SK-N-SH (cell line): ENCODE data around the gene CMC1. TPM values are rescaled to one million over a fixed set of nuclear protein-coding genes. Genes with fewer than 3 reads are reported as not detected.

Experiments used
- CTCF ChIA-PET: fragments of 300-600, 350-600 bp; formaldehyde crosslinking; extraction: SDS; loops from one replicate; lab custom pipeline; 2021; lab: Yijun Ruan, JAX
- POLR2A ChIA-PET: fragments of 350-600 bp; sonication (Branson Sonifier 250); formaldehyde crosslinking; extraction: SDS; loops from one replicate; lab custom pipeline; 2020; ENCODE audit warnings: antibody characterized with exemption, inconsistent platforms; lab: Yijun Ruan, JAX
- DNase-seq: peaks from one replicate; pipeline ENCODE4 v3.0.0; 2012
- H2AFZ ChIP-seq: fragments of 200-600 bp; sonication (generic); 2 replicates; pipeline ENCODE4 v1.8.1; 2016; ENCODE audit warnings: antibody characterized with exemption, mild to moderate bottlenecking, low read depth
- H3F3A ChIP-seq: fragments of 200-600 bp; sonication (generic); replicated peaks from 2 replicates; pipeline ENCODE3; 2016; ENCODE audit warnings: antibody characterized with exemption, mild to moderate bottlenecking; ENCODE audit not compliant: insufficient read depth
- H3K27ac ChIP-seq, 2 experiments: fragments of 200-500 bp in 1 of 2; fragments of 200-600 bp in 1 of 2; sonication (Bioruptor generic) in 1 of 2; sonication (generic), shearing (Covaris generic) in 1 of 2; 2 replicates each; pipeline versions ENCODE4 v1.5.1 to v1.6.1; 2014 to 2016; ENCODE audit warnings: low read depth in 2 of 2, inconsistent platforms in 1 of 2, low read length in 1 of 2, mild to moderate bottlenecking in 1 of 2, mixed read lengths in 1 of 2
- H3K27me3 ChIP-seq: fragments of 200-600 bp; sonication (generic), shearing (Covaris generic); 2 replicates; pipeline ENCODE4 v1.6.1; 2016; ENCODE audit warnings: mixed run types; ENCODE audit not compliant: insufficient read depth
- H3K36me3 ChIP-seq, 2 experiments: fragments of 200-500 bp in 1 of 2; fragments of 200-600 bp in 1 of 2; sonication (Bioruptor generic) in 1 of 2; sonication (generic) in 1 of 2; replicated peaks in 1 of 2; 2 replicates each; pipeline versions ENCODE3 to v1.5.1; 2014 to 2016; ENCODE audit warnings: low read length in 1 of 2, mild to moderate bottlenecking in 1 of 2; ENCODE audit not compliant: insufficient read depth in 2 of 2, control insufficient read depth in 1 of 2
- H3K4me1 ChIP-seq, 2 experiments: fragments of 200-500 bp in 1 of 2; fragments of 200-600 bp in 1 of 2; sonication (Bioruptor generic) in 1 of 2; sonication (generic), shearing (Covaris generic) in 1 of 2; 2 replicates each; pipeline versions ENCODE4 v1.5.1 to v1.6.1; 2014 to 2016; ENCODE audit warnings: low read depth in 1 of 2, low read length in 1 of 2, mixed run types in 1 of 2; ENCODE audit not compliant: insufficient read depth in 2 of 2, control insufficient read depth in 1 of 2
- H3K4me2 ChIP-seq: fragments of 200-600 bp; sonication (generic), shearing (Covaris generic); 2 replicates; pipeline ENCODE4 v1.6.1; 2017; ENCODE audit warnings: mixed run types
- H3K4me3 ChIP-seq, 2 experiments: fragments of 200-500 bp in 1 of 2; fragments of 200-600 bp in 1 of 2; sonication (Bioruptor generic) in 1 of 2; sonication (generic), shearing (Covaris generic) in 1 of 2; 2 replicates each; pipeline versions ENCODE4 v1.5.1 to v1.8.1; 2014 to 2016; ENCODE audit warnings: low read depth in 2 of 2, inconsistent platforms in 1 of 2, low read length in 1 of 2, mild to moderate bottlenecking in 1 of 2, mixed read lengths in 1 of 2, moderate library complexity in 1 of 2
- H3K79me2 ChIP-seq: fragments of 200-600 bp; sonication (generic); 2 replicates; pipeline ENCODE4 v1.8.1; 2017; ENCODE audit warnings: mild to moderate bottlenecking; ENCODE audit not compliant: insufficient read depth
- H3K9ac ChIP-seq: fragments of 200-600 bp; sonication (generic); 2 replicates; pipeline ENCODE4 v1.6.1; 2017; ENCODE audit warnings: mixed run types
- H3K9me2 ChIP-seq: fragments of 200-600 bp; sonication (generic); 2 replicates; pipeline ENCODE4 v1.6.1; 2017; ENCODE audit warnings: mixed run types
- H3K9me3 ChIP-seq: fragments of 200-600 bp; sonication (generic); 2 replicates; pipeline ENCODE4 v1.6.1; 2017; ENCODE audit warnings: mixed run types, mild to moderate bottlenecking, moderate library complexity
- H4K20me1 ChIP-seq: fragments of 200-600 bp; sonication (generic); 2 replicates; pipeline ENCODE4 v1.6.1; 2017; ENCODE audit warnings: mild to moderate bottlenecking, mixed run types; ENCODE audit not compliant: insufficient read depth
- EP300 ChIP-seq, 2 experiments: IDR thresholded peaks; 2 replicates each; pipeline versions ENCODE4 v1.4.0 to v1.6.1; 2012; ENCODE audit warnings: borderline replicate concordance in 1 of 2, low read depth in 1 of 2, low read length in 1 of 2
- FOSL2 ChIP-seq: IDR thresholded peaks from 2 replicates; pipeline ENCODE4 v1.4.0; 2012; ENCODE audit warnings: low read depth, mild to moderate bottlenecking, moderate library complexity, borderline replicate concordance
- MEF2A ChIP-seq: IDR thresholded peaks from 2 replicates; pipeline ENCODE4 v1.4.0; 2012; ENCODE audit warnings: low read depth, borderline replicate concordance
- NFIC ChIP-seq: IDR thresholded peaks from 2 replicates; pipeline ENCODE4 v1.4.0; 2012; ENCODE audit warnings: borderline replicate concordance
- RCOR1 ChIP-seq: fragments of 150-350 bp; IDR thresholded peaks from 2 replicates; pipeline ENCODE4 v1.6.1; 2017; ENCODE audit warnings: antibody characterized with exemption, low read length
- TCF12 ChIP-seq: IDR thresholded peaks from 2 replicates; pipeline ENCODE4 v1.4.0; 2012
- TEAD4 ChIP-seq: IDR thresholded peaks from 2 replicates; pipeline ENCODE4 v1.4.0; 2012; ENCODE audit warnings: mild to moderate bottlenecking, borderline replicate concordance; ENCODE audit not compliant: insufficient read depth
- WGBS: methylation state at CpG from one replicate; pipeline ENCODE4 v1.1.6; 2017; ENCODE audit warnings: low lambda C conversion rate; 5-methylcytosine and 5-hydroxymethylcytosine counted together
- polyA plus RNA-seq, 3 experiments: library from polyadenylated mRNA; depleted of rRNA; stranded (reverse); fragments of >200 nt; gene quantifications; 2 replicates each; pipeline ENCODE4 v1.2.3, GENCODE V29; 2012
- TF ChIP-seq, protein P1 (sequence below): IDR thresholded peaks from 2 replicates; pipeline ENCODE4; 2012
- TF ChIP-seq, protein P2 (sequence below): IDR thresholded peaks from 2 replicates; pipeline ENCODE4 v1.4.0; 2012; ENCODE audit warnings: low read depth, borderline replicate concordance
- TF ChIP-seq, protein P3 (sequence below): fragments of 200-600 bp; sonication (generic); IDR thresholded peaks from 2 replicates; pipeline ENCODE4 v1.6.1; 2017; ENCODE audit warnings: antibody characterized with exemption, mild to moderate bottlenecking, moderate library complexity
- TF ChIP-seq, protein P4 (sequence below): IDR thresholded peaks from 2 replicates; pipeline ENCODE4 v1.4.0; 2012; ENCODE audit warnings: low read depth, borderline replicate concordance

The CMC1 gene
- polyA plus RNA-seq, 1 of the 3 experiments (the other 2 are of a cell fraction), result 24.1 TPM

DNA sequence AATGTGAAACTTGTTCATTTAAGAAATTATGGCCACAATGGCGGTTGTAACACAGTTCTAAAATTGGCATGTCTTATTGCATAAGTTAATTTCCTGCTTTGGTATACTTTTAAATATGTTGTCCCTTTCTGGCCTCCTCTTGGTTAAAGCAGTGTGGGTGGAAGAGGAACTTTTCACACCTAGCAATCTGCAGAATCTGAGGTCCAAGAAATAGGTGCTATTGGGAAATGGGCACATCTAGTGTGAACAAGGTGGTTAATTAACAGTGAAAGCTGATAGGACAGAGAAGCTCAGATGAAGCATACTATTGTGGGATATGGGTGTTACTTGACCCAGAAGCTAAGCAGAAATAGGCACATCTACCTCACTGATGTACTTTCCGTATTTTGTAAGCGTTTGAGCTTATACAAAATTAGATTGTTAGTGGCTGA lies 10.6 kb downstream of the CMC1 start:
- Histone ChIP-seq H3K9me3 (no peaks in the 10 kb centered on the region), H3K27me3 (no peaks in the 10 kb centered on the region), H3K9ac (no peak overlapping the region), H3K27ac (no peak overlapping the region), H3K79me2 (peaks cover 68% of the 10 kb centered on the region), H2AFZ (no peak overlapping the region), H3K9me2 (no peaks in the 10 kb centered on the region), H3K4me3 (no peak overlapping the region), H3K4me2 (no peak overlapping the region), H3K36me3 (no peaks in the 10 kb centered on the region), H4K20me1 (no peaks in the 10 kb centered on the region; the same call in 1 of the 2 replicates), H3F3A (no peaks in the 10 kb centered on the region), H3K4me1 (peaks cover 2 to 4% of the 10 kb centered on the region in 2 experiments; a peak in 2 of 4 replicates)
- POLR2A ChIA-PET, result no interaction called here
- CTCF ChIA-PET, result interaction anchor here (0.9 kb wide), 1 partner anchor 8 kb away, joined by 4 read pairs; no protein-coding TSS in a partner anchor
- 99% methylated on average over 3 of the region's 3 CpGs for WGBS
- TF ChIP-seq, protein P1, sequence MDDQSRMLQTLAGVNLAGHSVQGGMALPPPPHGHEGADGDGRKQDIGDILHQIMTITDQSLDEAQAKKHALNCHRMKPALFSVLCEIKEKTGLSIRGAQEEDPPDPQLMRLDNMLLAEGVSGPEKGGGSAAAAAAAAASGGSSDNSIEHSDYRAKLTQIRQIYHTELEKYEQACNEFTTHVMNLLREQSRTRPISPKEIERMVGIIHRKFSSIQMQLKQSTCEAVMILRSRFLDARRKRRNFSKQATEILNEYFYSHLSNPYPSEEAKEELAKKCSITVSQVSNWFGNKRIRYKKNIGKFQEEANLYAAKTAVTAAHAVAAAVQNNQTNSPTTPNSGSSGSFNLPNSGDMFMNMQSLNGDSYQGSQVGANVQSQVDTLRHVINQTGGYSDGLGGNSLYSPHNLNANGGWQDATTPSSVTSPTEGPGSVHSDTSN, result no peak
- TF ChIP-seq EP300 (IDR thresholded peaks at IDR 0.05; ENCODE audit: borderline replicate concordance in 1 of 2, low read depth in 1 of 2, low read length in 1 of 2), result no peak
- TF ChIP-seq TEAD4, result no peak
- TF ChIP-seq MEF2A, result no peak
- TF ChIP-seq, protein P2, sequence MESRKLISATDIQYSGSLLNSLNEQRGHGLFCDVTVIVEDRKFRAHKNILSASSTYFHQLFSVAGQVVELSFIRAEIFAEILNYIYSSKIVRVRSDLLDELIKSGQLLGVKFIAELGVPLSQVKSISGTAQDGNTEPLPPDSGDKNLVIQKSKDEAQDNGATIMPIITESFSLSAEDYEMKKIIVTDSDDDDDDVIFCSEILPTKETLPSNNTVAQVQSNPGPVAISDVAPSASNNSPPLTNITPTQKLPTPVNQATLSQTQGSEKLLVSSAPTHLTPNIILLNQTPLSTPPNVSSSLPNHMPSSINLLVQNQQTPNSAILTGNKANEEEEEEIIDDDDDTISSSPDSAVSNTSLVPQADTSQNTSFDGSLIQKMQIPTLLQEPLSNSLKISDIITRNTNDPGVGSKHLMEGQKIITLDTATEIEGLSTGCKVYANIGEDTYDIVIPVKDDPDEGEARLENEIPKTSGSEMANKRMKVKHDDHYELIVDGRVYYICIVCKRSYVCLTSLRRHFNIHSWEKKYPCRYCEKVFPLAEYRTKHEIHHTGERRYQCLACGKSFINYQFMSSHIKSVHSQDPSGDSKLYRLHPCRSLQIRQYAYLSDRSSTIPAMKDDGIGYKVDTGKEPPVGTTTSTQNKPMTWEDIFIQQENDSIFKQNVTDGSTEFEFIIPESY, result no peak
- TF ChIP-seq NFIC, result no peak
- TF ChIP-seq TCF12, result no peak
- TF ChIP-seq, protein P3, sequence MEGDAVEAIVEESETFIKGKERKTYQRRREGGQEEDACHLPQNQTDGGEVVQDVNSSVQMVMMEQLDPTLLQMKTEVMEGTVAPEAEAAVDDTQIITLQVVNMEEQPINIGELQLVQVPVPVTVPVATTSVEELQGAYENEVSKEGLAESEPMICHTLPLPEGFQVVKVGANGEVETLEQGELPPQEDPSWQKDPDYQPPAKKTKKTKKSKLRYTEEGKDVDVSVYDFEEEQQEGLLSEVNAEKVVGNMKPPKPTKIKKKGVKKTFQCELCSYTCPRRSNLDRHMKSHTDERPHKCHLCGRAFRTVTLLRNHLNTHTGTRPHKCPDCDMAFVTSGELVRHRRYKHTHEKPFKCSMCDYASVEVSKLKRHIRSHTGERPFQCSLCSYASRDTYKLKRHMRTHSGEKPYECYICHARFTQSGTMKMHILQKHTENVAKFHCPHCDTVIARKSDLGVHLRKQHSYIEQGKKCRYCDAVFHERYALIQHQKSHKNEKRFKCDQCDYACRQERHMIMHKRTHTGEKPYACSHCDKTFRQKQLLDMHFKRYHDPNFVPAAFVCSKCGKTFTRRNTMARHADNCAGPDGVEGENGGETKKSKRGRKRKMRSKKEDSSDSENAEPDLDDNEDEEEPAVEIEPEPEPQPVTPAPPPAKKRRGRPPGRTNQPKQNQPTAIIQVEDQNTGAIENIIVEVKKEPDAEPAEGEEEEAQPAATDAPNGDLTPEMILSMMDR, result no peak
- TF ChIP-seq FOSL2, result no peak
- TF ChIP-seq, protein P4, sequence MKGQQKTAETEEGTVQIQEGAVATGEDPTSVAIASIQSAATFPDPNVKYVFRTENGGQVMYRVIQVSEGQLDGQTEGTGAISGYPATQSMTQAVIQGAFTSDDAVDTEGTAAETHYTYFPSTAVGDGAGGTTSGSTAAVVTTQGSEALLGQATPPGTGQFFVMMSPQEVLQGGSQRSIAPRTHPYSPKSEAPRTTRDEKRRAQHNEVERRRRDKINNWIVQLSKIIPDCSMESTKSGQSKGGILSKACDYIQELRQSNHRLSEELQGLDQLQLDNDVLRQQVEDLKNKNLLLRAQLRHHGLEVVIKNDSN, result no peak
- no peak for TF ChIP-seq RCOR1
- DNase-seq, result no peak
